ENCODE measurements around the gene KATNAL2. TPM values are rescaled to one million over a fixed set of nuclear protein-coding genes. Genes with fewer than 3 reads are reported as not detected.

Gene KATNAL2
- total RNA-seq, 3 donors from 2014 or later (not counting 1 experiment from before 2014, with no cell fraction given): 0.45 to 1.2 (median 0.52) TPM

- Mint-ChIP-seq H3K27ac (no peak overlapping the region), H3K9me3 (no peaks in the 10 kb centered on the region), H3K4me3 (no peak overlapping the region), H3K27me3 (ENCODE audit: low read depth in 2 of 2) (peaks cover 0 to 8% of the 10 kb centered on the region in 2 donors), H3K36me3 (no peaks in the 10 kb centered on the region), H3K4me1 (no peaks in the 10 kb centered on the region)
- 55% methylated on average over 7 of the region's 7 CpGs for WGBS (ENCODE audit: insufficient coverage)
- TF ChIP-seq, protein P1, sequence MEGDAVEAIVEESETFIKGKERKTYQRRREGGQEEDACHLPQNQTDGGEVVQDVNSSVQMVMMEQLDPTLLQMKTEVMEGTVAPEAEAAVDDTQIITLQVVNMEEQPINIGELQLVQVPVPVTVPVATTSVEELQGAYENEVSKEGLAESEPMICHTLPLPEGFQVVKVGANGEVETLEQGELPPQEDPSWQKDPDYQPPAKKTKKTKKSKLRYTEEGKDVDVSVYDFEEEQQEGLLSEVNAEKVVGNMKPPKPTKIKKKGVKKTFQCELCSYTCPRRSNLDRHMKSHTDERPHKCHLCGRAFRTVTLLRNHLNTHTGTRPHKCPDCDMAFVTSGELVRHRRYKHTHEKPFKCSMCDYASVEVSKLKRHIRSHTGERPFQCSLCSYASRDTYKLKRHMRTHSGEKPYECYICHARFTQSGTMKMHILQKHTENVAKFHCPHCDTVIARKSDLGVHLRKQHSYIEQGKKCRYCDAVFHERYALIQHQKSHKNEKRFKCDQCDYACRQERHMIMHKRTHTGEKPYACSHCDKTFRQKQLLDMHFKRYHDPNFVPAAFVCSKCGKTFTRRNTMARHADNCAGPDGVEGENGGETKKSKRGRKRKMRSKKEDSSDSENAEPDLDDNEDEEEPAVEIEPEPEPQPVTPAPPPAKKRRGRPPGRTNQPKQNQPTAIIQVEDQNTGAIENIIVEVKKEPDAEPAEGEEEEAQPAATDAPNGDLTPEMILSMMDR (IDR thresholded peaks at IDR 0.05): peak; percentile 61
- H3K4me1 ChIP-seq (ENCODE audit: control insufficient read depth, insufficient read depth, low read length): no peaks in the 10 kb centered on the region
- intact Hi-C loops (cut with micrococcal nuclease): loop anchor here (1.0 to 2.0 kb wide), 2 partner anchors 155 to 698 kb away; no protein-coding TSS in a partner anchor
- H3K27me3 ChIP-seq (ENCODE audit: control insufficient read depth, insufficient read depth, low read length): no peaks in the 10 kb centered on the region
- H3K36me3 ChIP-seq (ENCODE audit: control insufficient read depth, insufficient read depth, low read length): no peaks in the 10 kb centered on the region
- DNase-seq: peak in 1 of 2 donors; percentile 56
- no peak for ATAC-seq
- no peak overlapping the region for H3K27ac ChIP-seq (ENCODE audit: low read length)
- no peaks in the 10 kb centered on the region for H3K9me3 ChIP-seq (ENCODE audit: control insufficient read depth, insufficient read depth, low read length)
- H3K4me3 ChIP-seq (ENCODE audit: low read length): no peak overlapping the region
Observed at GRCh38 chr18:47050468-47050867, 133.1 kb downstream of the KATNAL2 start.

- intact Hi-C loops (cut with micrococcal nuclease): no loop called here
- ATAC-seq (no peak), DNase-seq (no peak)
- 86% methylated on average over 4 of the region's 5 CpGs for WGBS (ENCODE audit: insufficient coverage)
- H3K27ac Mint-ChIP-seq: no peak overlapping the region
- Histone ChIP-seq H3K4me1 (ENCODE audit: control insufficient read depth, insufficient read depth, low read length) (no peaks in the 10 kb centered on the region), H3K27ac (ENCODE audit: low read length) (no peak overlapping the region), H3K36me3 (ENCODE audit: control insufficient read depth, insufficient read depth, low read length) (no peaks in the 10 kb centered on the region), H3K27me3 (ENCODE audit: control insufficient read depth, insufficient read depth, low read length) (no peaks in the 10 kb centered on the region), H3K9me3 (ENCODE audit: control insufficient read depth, insufficient read depth, low read length) (no peaks in the 10 kb centered on the region), H3K4me3 (ENCODE audit: low read length) (no peak overlapping the region)
- H3K27me3 Mint-ChIP-seq (ENCODE audit: low read depth in 2 of 2): peaks cover 6 to 8% of the 10 kb centered on the region in 2 donors
- no peak overlapping the region for H3K4me3 Mint-ChIP-seq
- TF ChIP-seq, protein P1 (IDR thresholded peaks at IDR 0.05): no peak
- H3K4me1 Mint-ChIP-seq: no peaks in the 10 kb centered on the region
- H3K9me3 Mint-ChIP-seq: no peaks in the 10 kb centered on the region
- H3K36me3 Mint-ChIP-seq: no peaks in the 10 kb centered on the region
Observed at GRCh38 chr18:47054369-47054768, 137.0 kb downstream of the KATNAL2 start.

DNA sequence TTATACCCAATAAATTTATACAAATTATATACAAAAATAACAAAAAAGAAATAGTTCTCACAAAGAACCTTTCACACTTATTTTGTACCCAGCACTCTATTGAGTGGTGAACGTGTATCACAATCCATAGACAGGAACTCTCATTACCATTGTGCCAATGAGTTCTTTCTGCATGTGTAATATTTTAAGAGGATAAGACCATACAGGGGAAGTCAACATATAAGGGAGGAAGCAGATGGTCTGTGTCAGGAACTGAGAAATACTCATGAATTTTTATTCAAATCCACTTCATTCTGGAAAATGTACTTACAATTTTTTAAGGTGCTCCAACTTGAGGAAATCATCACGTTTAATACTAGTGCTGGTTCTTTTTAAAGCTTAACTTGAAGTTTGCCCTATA lies 145.1 kb downstream of the KATNAL2 start:
- peaks cover 0 to 3% of the 10 kb centered on the region in 2 donors for H3K27me3 Mint-ChIP-seq (ENCODE audit: low read depth in 2 of 2)
- H3K4me3 Mint-ChIP-seq: no peak overlapping the region
- no peaks in the 10 kb centered on the region for H3K27me3 ChIP-seq (ENCODE audit: control insufficient read depth, insufficient read depth, low read length)
- no peak for DNase-seq
- H3K4me1 Mint-ChIP-seq: no peaks in the 10 kb centered on the region
- H3K4me3 ChIP-seq (ENCODE audit: low read length): no peak overlapping the region
- no peak overlapping the region for H3K27ac Mint-ChIP-seq
- WGBS (ENCODE audit: insufficient coverage): 0% methylated on average over 1 of the region's 2 CpGs
- ATAC-seq: no peak
- H3K27ac ChIP-seq (ENCODE audit: low read length): no peak overlapping the region
- H3K9me3 Mint-ChIP-seq: no peaks in the 10 kb centered on the region
- no peaks in the 10 kb centered on the region for H3K4me1 ChIP-seq (ENCODE audit: control insufficient read depth, insufficient read depth, low read length)
- no peaks in the 10 kb centered on the region for H3K36me3 Mint-ChIP-seq
- no peaks in the 10 kb centered on the region for H3K9me3 ChIP-seq (ENCODE audit: control insufficient read depth, insufficient read depth, low read length)
- H3K36me3 ChIP-seq (ENCODE audit: control insufficient read depth, insufficient read depth, low read length): no peaks in the 10 kb centered on the region
- intact Hi-C loops (cut with micrococcal nuclease): no loop called here
- TF ChIP-seq, protein P1 (IDR thresholded peaks at IDR 0.05): no peak

GRCh38 chr18:47063096-47063495 lies 145.7 kb downstream of the KATNAL2 start:
- Mint-ChIP-seq H3K4me3 (no peak overlapping the region), H3K27ac (no peak overlapping the region), H3K9me3 (no peaks in the 10 kb centered on the region), H3K36me3 (no peaks in the 10 kb centered on the region), H3K27me3 (ENCODE audit: low read depth in 2 of 2) (peaks cover 0 to 3% of the 10 kb centered on the region in 2 donors), H3K4me1 (no peaks in the 10 kb centered on the region)
- ATAC-seq (no peak), DNase-seq (no peak)
- no peaks in the 10 kb centered on the region for H3K4me1 ChIP-seq (ENCODE audit: control insufficient read depth, insufficient read depth, low read length)
- H3K27ac ChIP-seq (ENCODE audit: low read length): no peak overlapping the region
- no peaks in the 10 kb centered on the region for H3K9me3 ChIP-seq (ENCODE audit: control insufficient read depth, insufficient read depth, low read length)
- H3K27me3 ChIP-seq (ENCODE audit: control insufficient read depth, insufficient read depth, low read length): no peaks in the 10 kb centered on the region
- 92% methylated on average over 7 of the region's 8 CpGs for WGBS (ENCODE audit: insufficient coverage)
- H3K36me3 ChIP-seq (ENCODE audit: control insufficient read depth, insufficient read depth, low read length): no peaks in the 10 kb centered on the region
- intact Hi-C loops (cut with micrococcal nuclease): no loop called here
- no peak overlapping the region for H3K4me3 ChIP-seq (ENCODE audit: low read length)
- TF ChIP-seq, protein P1 (IDR thresholded peaks at IDR 0.05): no peak
